GM21360 (cell line): Measurements from ENCODE around the gene TECTB.

Source experiments
- ATAC-seq: cut with Tn5 transposase; IDR thresholded peaks from one replicate; pipeline ENCODE4 v1.9.1; 2021; ENCODE audit warnings: mild to moderate bottlenecking, moderate library complexity; ENCODE audit not compliant: unreplicated experiment

Gene TECTB

GRCh38 chr10:112304267-112304859 lies 21.2 kb downstream of the TECTB start:
- no peak for ATAC-seq

- ATAC-seq: peak; percentile 87
These were observed 24.3 kb downstream of the TECTB start for GRCh38 chr10:112307358-112308124.

GRCh38 chr10:112308125-112308502 lies 24.9 kb downstream of the TECTB start:
- no peak for ATAC-seq

GRCh38 chr10:112311481-112311880 lies 28.3 kb downstream of the TECTB start:
- ATAC-seq: no peak

- no peak for ATAC-seq
These were observed 30.0 kb downstream of the TECTB start for GRCh38 chr10:112313234-112313633.

- ATAC-seq: no peak
These were observed 30.7 kb downstream of the TECTB start for GRCh38 chr10:112313911-112314310.

GRCh38 chr10:112314822-112315474 lies 31.7 kb downstream of the TECTB start:
- peak; percentile 84 for ATAC-seq

GRCh38 chr10:112327678-112328077 lies 44.5 kb downstream of the TECTB start:
- no peak for ATAC-seq

- ATAC-seq: no peak
These were observed 47.0 kb downstream of the TECTB start for GRCh38 chr10:112330162-112330561.

GRCh38 chr10:112330607-112331160 lies 47.5 kb downstream of the TECTB start:
- ATAC-seq: no peak

GRCh38 chr10:112332022-112332421 lies 48.8 kb downstream of the TECTB start:
- ATAC-seq: no peak

GRCh38 chr10:112332509-112333228 lies 49.5 kb downstream of the TECTB start:
- no peak for ATAC-seq

GRCh38 chr10:112333452-112333851 lies 50.3 kb downstream of the TECTB start:
- ATAC-seq: no peak

- no peak for ATAC-seq
These were observed 52.1 kb downstream of the TECTB start for GRCh38 chr10:112335111-112335867.

- no peak for ATAC-seq
These were observed 52.7 kb downstream of the TECTB start for GRCh38 chr10:112335868-112336265.

- no peak for ATAC-seq
These were observed 53.5 kb downstream of the TECTB start for GRCh38 chr10:112336556-112337201.

GRCh38 chr10:112338957-112339356 lies 55.8 kb downstream of the TECTB start:
- no peak for ATAC-seq

GRCh38 chr10:112340601-112341000 lies 57.4 kb downstream of the TECTB start:
- no peak for ATAC-seq

- no peak for ATAC-seq
These were observed 60.0 kb downstream of the TECTB start for GRCh38 chr10:112343056-112343806.
